ENCODE measurements around the gene AZIN2. TPM values are rescaled to one million over a fixed set of nuclear protein-coding genes. Genes with fewer than 3 reads are reported as not detected.

Gene AZIN2
- total RNA-seq, 1 experiment from 2014 or later = 2.4 TPM

GRCh38 chr1:33149453-33150190, 68.7 kb downstream of the AZIN2 start:
- DNase-seq (ENCODE audit: low read depth, low spot score) (no peak), ATAC-seq (no peak)
- POLR2A ChIA-PET = no interaction called here
- Histone ChIP-seq H3K27me3 (ENCODE audit: control insufficient read depth, insufficient read depth, low read length) (no peaks in the 10 kb centered on the region), H3K36me3 (ENCODE audit: control insufficient read depth, insufficient read depth, low read length) (no peaks in the 10 kb centered on the region), H3K27ac (ENCODE audit: low read length) (no peak overlapping the region), H3K9me3 (ENCODE audit: control insufficient read depth, insufficient read depth, low read depth, low read length) (no peaks in the 10 kb centered on the region), H3K4me3 (ENCODE audit: low read depth in 2 of 2, low read length in 2 of 2) (no peak overlapping the region), H3K4me1 (ENCODE audit: control insufficient read depth, insufficient read depth, low read length) (no peaks in the 10 kb centered on the region)
- TF ChIP-seq TCF7L2 (IDR thresholded peaks at IDR 0.05; ENCODE audit: low read depth, low read length) (no peak), POLR2AphosphoS5 (IDR thresholded peaks at IDR 0.05; ENCODE audit: low read depth, low read length) (no peak), CTCF (IDR thresholded peaks at IDR 0.05) (no peak), SIN3A (IDR thresholded peaks at IDR 0.05; ENCODE audit: borderline replicate concordance, insufficient read depth, low read depth, low read length) (no peak)
- TF ChIP-seq, protein P1, sequence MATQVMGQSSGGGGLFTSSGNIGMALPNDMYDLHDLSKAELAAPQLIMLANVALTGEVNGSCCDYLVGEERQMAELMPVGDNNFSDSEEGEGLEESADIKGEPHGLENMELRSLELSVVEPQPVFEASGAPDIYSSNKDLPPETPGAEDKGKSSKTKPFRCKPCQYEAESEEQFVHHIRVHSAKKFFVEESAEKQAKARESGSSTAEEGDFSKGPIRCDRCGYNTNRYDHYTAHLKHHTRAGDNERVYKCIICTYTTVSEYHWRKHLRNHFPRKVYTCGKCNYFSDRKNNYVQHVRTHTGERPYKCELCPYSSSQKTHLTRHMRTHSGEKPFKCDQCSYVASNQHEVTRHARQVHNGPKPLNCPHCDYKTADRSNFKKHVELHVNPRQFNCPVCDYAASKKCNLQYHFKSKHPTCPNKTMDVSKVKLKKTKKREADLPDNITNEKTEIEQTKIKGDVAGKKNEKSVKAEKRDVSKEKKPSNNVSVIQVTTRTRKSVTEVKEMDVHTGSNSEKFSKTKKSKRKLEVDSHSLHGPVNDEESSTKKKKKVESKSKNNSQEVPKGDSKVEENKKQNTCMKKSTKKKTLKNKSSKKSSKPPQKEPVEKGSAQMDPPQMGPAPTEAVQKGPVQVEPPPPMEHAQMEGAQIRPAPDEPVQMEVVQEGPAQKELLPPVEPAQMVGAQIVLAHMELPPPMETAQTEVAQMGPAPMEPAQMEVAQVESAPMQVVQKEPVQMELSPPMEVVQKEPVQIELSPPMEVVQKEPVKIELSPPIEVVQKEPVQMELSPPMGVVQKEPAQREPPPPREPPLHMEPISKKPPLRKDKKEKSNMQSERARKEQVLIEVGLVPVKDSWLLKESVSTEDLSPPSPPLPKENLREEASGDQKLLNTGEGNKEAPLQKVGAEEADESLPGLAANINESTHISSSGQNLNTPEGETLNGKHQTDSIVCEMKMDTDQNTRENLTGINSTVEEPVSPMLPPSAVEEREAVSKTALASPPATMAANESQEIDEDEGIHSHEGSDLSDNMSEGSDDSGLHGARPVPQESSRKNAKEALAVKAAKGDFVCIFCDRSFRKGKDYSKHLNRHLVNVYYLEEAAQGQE (IDR thresholded peaks at IDR 0.05; ENCODE audit: insufficient read depth in 1 of 2, low read depth in 2 of 2, low read length in 1 of 2) = no peak
- in situ Hi-C loops (cut with HindIII; ENCODE audit: low pct_unique_long_range_greater_than_20kb, low sequenced_read_pairs) (no loop called here), intact Hi-C loops (cut with micrococcal nuclease; ENCODE audit: unreplicated experiment) (no loop called here)
- no TSS peak for BruUV-seq (replicated peaks)
- CTCF ChIA-PET = no interaction called here

GRCh38 chr1:33150522-33150921, 69.6 kb downstream of the AZIN2 start:
- no peaks in the 10 kb centered on the region for H3K4me1 ChIP-seq (ENCODE audit: control insufficient read depth, insufficient read depth, low read length)
- no peak overlapping the region for H3K4me3 ChIP-seq (ENCODE audit: low read depth in 2 of 2, low read length in 2 of 2)
- H3K36me3 ChIP-seq (ENCODE audit: control insufficient read depth, insufficient read depth, low read length) = no peaks in the 10 kb centered on the region
- ChIA-PET CTCF (no interaction called here), POLR2A (no interaction called here)
- H3K9me3 ChIP-seq (ENCODE audit: control insufficient read depth, insufficient read depth, low read depth, low read length) = no peaks in the 10 kb centered on the region
- BruUV-seq (replicated peaks) = no TSS peak
- no peak for ATAC-seq
- no peaks in the 10 kb centered on the region for H3K27me3 ChIP-seq (ENCODE audit: control insufficient read depth, insufficient read depth, low read length)
- no peak for DNase-seq (ENCODE audit: low read depth, low spot score)
- in situ Hi-C loops (cut with HindIII; ENCODE audit: low pct_unique_long_range_greater_than_20kb, low sequenced_read_pairs) (no loop called here), intact Hi-C loops (cut with micrococcal nuclease; ENCODE audit: unreplicated experiment) (no loop called here)
- no peak overlapping the region for H3K27ac ChIP-seq (ENCODE audit: low read length)
- TF ChIP-seq, protein P1 (IDR thresholded peaks at IDR 0.05; ENCODE audit: insufficient read depth in 1 of 2, low read depth in 2 of 2, low read length in 1 of 2) = no peak
- TF ChIP-seq POLR2AphosphoS5 (IDR thresholded peaks at IDR 0.05; ENCODE audit: low read depth, low read length) (no peak), TCF7L2 (IDR thresholded peaks at IDR 0.05; ENCODE audit: low read depth, low read length) (no peak), CTCF (IDR thresholded peaks at IDR 0.05) (no peak), SIN3A (IDR thresholded peaks at IDR 0.05; ENCODE audit: borderline replicate concordance, insufficient read depth, low read depth, low read length) (no peak)

All from Panc1 (cell line).